ENCODE data around the gene CBR4.

- TF ChIP-seq EZH2 (IDR thresholded peaks at IDR 0.05; ENCODE audit: low read length, unreplicated experiment) (no peak), CTCF (conservative IDR thresholded peaks at IDR 0.05; ENCODE audit: low read depth, low read length) (no peak), EZH2phosphoT487 (IDR thresholded peaks at IDR 0.05; ENCODE audit: borderline replicate concordance, low read length) (no peak)
Observed at GRCh38 chr4:169051761-169052593, 41.9 kb upstream of the CBR4 start.

All from PC-3 (cell line).